K562 (cell line): ENCODE results near the gene USP5. TPM values are rescaled to one million over a fixed set of nuclear protein-coding genes. Genes with fewer than 3 reads are reported as not detected.

Experiments
- ASH1L ChIP-seq: fragments of 450-650 bp; IDR thresholded peaks from 2 replicates; pipeline ENCODE4 v1.6.1; 2018; ENCODE audit warnings: borderline replicate concordance, mild to moderate bottlenecking, low read depth; ENCODE audit not compliant: partially characterized antibody
- CREM ChIP-seq: IDR thresholded peaks from 2 replicates; pipeline ENCODE4 v1.6.1; 2014; ENCODE audit warnings: antibody characterized with exemption, low read depth
- FOS ChIP-seq: IDR thresholded peaks from 3 replicates; pipeline ENCODE4 v1.6.1; 2011; ENCODE audit not compliant: insufficient read length; ENCODE audit errors: extremely low read depth
- GATAD2A ChIP-seq: fragments of 450-650 bp; IDR thresholded peaks from 2 replicates; pipeline ENCODE4 v1.6.1; 2017
- GTF2E2 ChIP-seq: fragments of 200-800 bp; sonication (Bioruptor generic); IDR thresholded peaks from 2 replicates; pipeline ENCODE4 v1.6.1; 2016; ENCODE audit warnings: missing genetic modification characterization, missing compliant biosample characterization
- MBD2 ChIP-seq: sonication (generic); IDR thresholded peaks from 2 replicates; pipeline ENCODE4 v1.6.1; 2016; ENCODE audit warnings: low read depth, borderline replicate concordance
- MYC ChIP-seq, 2 experiments: fragments of 250-450 bp in 1 of 2; sonication (Bioruptor Pico) in 1 of 2; IDR thresholded peaks; 2 replicates each; pipeline versions ENCODE4 v1.5.1 to v1.6.1; 2012 to 2021; ENCODE audit warnings: low read depth in 2 of 2, borderline replicate concordance in 1 of 2, improper control_type of control experiment in 1 of 2, low read length in 1 of 2, mild to moderate bottlenecking in 1 of 2, moderate library complexity in 1 of 2
- POLR2AphosphoS5 ChIP-seq: IDR thresholded peaks from 2 replicates; pipeline ENCODE4 v1.6.1; 2011; ENCODE audit warnings: mild to moderate bottlenecking, low read depth, low read length, moderate library complexity; ENCODE audit not compliant: control insufficient read depth, insufficient read depth
- SIN3A ChIP-seq, 2 experiments: fragments of 150-350 bp in 1 of 2; IDR thresholded peaks; 2 replicates each; pipeline ENCODE4 v1.6.1; 2011 to 2016; ENCODE audit warnings: borderline replicate concordance in 2 of 2, low read depth in 2 of 2, low read length in 2 of 2, mild to moderate bottlenecking in 2 of 2, moderate library complexity in 2 of 2; ENCODE audit not compliant: control insufficient read depth in 1 of 2
- TAF1 ChIP-seq: IDR thresholded peaks from 2 replicates; pipeline ENCODE4 v1.6.1; 2011; ENCODE audit warnings: mild to moderate bottlenecking, low read length, moderate library complexity; ENCODE audit not compliant: insufficient read depth, control insufficient read depth, severe bottlenecking; ENCODE audit errors: extremely low read depth
- TAF7 ChIP-seq: fragments of 450-650 bp; IDR thresholded peaks from 2 replicates; pipeline ENCODE4 v1.6.1; 2016; ENCODE audit warnings: missing genetic modification characterization, missing compliant biosample characterization
- ZC3H4 ChIP-seq: sonication (generic); formaldehyde crosslinking; IDR thresholded peaks from 2 replicates; pipeline ENCODE4 v1.9.0; 2021; ENCODE audit warnings: missing genetic modification reagents, borderline replicate concordance
- ZFX ChIP-seq: sonication (generic); formaldehyde crosslinking; IDR thresholded peaks from 2 replicates; pipeline ENCODE4 v1.8.0; 2022; ENCODE audit warnings: mild to moderate bottlenecking, missing genetic modification reagents, moderate library complexity
- polyA plus RNA-seq, 8 experiments: library from polyadenylated mRNA; depleted of rRNA in 4 of 8; stranded (reverse) in 5 of 8; unstranded in 3 of 8; fragments of >200 nt; fragmentation: Nextera tagmentation in 2 of 8; fragmentation: Illumina TruSeq in 1 of 8; extraction: Ambion mirVana in 2 of 8; extraction: Trizol in 1 of 8; gene quantifications; 2 replicates each; pipeline versions ENCODE4 v1.2.1 to v1.2.3, GENCODE V29; 2011 to 2014; ENCODE audit warnings: inconsistent platforms in 1 of 8, missing spikeins in 1 of 8
- total RNA-seq, 7 experiments: library from RNA; depleted of rRNA in 6 of 7; stranded (reverse); fragments of >200 nt in 6 of 7; fragmentation: Illumina TruSeq in 2 of 7; extraction: Trizol in 2 of 7; gene quantifications; 2 replicates each; pipeline versions ENCODE4 v1.2.1 to v1.2.3, GENCODE V29; 2011 to 2021; ENCODE audit warnings: low replicate concordance in 1 of 7
- TF ChIP-seq, protein P1 (sequence below): fragments of 450-650 bp; IDR thresholded peaks from 2 replicates; pipeline ENCODE4 v1.6.1; 2016
- TF ChIP-seq, protein P2 (sequence below), 2 experiments: fragments of 150-350 bp in 1 of 2; IDR thresholded peaks; 2 replicates each; pipeline ENCODE4 v1.6.1; 2012 to 2016; ENCODE audit warnings: low read depth in 2 of 2, low read length in 2 of 2, mild to moderate bottlenecking in 1 of 2, moderate library complexity in 1 of 2
- TF ChIP-seq, protein P3 (sequence below): IDR thresholded peaks from 3 replicates; pipeline ENCODE4 v1.6.1; 2011; ENCODE audit warnings: borderline replicate concordance, mild to moderate bottlenecking; ENCODE audit not compliant: insufficient read length, insufficient read depth
- TF ChIP-seq, protein P4 (sequence below), 2 experiments: IDR thresholded peaks; 2 replicates each; pipeline ENCODE4 v1.6.1; 2011; ENCODE audit warnings: borderline replicate concordance in 1 of 2, control low read depth in 1 of 2, low read depth in 1 of 2, low read length in 1 of 2, mild to moderate bottlenecking in 1 of 2, mixed read lengths in 1 of 2, moderate library complexity in 1 of 2; ENCODE audit not compliant: insufficient read depth in 1 of 2, insufficient read length in 1 of 2, poor library complexity in 1 of 2, severe bottlenecking in 1 of 2; ENCODE audit errors: extremely low read depth in 1 of 2

Gene USP5
- total and polyA plus RNA-seq, 9 of the 15 experiments (the other 6 are each of a cell fraction or from before 2014, with no cell fraction given), result 1.4 to 107 (median 48.6) TPM

DNA sequence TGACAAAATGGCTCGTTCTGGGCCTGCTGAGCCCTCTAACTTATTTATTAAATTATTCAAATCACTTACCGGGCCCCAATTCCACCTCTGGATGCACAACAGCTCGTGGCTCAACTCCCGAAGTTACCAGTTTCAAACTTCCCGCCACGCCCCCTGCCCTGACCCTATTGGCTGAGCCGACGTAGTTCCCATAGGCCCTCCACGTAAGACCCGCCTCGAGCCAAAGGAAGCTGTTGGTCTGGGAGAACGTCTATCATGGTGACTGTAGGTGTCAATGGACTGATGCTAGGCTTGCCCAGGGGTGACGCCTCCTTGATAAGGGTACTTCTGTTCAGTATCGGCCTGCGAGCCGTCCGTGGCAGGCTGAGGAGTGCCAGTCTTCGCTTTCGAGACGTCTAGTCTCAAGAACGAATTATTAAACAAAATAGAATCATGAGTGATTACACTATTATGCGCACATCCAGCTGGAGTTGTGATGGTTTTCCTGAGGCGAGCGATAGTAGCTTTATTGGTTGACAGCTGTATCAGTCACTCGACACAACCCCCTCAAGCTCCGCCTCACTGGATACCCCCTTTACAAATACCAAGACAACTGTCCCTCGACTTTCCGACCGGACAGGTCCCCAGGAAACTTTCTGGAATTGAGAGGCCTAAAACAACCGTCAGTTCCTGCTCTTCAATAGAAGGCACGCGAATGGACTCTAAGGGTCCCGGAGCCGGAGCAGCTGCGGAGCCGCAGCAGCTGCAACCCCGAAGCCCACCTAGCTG, 613 bp upstream of the USP5 start, which contains the start of gene CDCA3 (continued):
- 0 out of 2 replicates have a peak, but pooled peaks have one; percentile 29 for TF ChIP-seq ZFX (CRISPR knock-in tag)
- TF ChIP-seq, protein P1, sequence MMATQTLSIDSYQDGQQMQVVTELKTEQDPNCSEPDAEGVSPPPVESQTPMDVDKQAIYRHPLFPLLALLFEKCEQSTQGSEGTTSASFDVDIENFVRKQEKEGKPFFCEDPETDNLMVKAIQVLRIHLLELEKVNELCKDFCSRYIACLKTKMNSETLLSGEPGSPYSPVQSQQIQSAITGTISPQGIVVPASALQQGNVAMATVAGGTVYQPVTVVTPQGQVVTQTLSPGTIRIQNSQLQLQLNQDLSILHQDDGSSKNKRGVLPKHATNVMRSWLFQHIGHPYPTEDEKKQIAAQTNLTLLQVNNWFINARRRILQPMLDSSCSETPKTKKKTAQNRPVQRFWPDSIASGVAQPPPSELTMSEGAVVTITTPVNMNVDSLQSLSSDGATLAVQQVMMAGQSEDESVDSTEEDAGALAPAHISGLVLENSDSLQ, result peak; percentile 99
- no peak for TF ChIP-seq GATAD2A
- TF ChIP-seq TAF1, result peak; percentile 23
- TF ChIP-seq CREM, result peak; percentile 91
- TF ChIP-seq, protein P2, sequence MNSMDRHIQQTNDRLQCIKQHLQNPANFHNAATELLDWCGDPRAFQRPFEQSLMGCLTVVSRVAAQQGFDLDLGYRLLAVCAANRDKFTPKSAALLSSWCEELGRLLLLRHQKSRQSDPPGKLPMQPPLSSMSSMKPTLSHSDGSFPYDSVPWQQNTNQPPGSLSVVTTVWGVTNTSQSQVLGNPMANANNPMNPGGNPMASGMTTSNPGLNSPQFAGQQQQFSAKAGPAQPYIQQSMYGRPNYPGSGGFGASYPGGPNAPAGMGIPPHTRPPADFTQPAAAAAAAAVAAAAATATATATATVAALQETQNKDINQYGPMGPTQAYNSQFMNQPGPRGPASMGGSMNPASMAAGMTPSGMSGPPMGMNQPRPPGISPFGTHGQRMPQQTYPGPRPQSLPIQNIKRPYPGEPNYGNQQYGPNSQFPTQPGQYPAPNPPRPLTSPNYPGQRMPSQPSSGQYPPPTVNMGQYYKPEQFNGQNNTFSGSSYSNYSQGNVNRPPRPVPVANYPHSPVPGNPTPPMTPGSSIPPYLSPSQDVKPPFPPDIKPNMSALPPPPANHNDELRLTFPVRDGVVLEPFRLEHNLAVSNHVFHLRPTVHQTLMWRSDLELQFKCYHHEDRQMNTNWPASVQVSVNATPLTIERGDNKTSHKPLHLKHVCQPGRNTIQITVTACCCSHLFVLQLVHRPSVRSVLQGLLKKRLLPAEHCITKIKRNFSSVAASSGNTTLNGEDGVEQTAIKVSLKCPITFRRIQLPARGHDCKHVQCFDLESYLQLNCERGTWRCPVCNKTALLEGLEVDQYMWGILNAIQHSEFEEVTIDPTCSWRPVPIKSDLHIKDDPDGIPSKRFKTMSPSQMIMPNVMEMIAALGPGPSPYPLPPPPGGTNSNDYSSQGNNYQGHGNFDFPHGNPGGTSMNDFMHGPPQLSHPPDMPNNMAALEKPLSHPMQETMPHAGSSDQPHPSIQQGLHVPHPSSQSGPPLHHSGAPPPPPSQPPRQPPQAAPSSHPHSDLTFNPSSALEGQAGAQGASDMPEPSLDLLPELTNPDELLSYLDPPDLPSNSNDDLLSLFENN (IDR thresholded peaks at IDR 0.05; ENCODE audit: low read depth in 2 of 2, low read length in 2 of 2), result 0 out of 4 replicates have a peak, but pooled peaks of 1 of the 2 experiments have one; percentile 12
- TF ChIP-seq TAF7 (tag), result 0 out of 2 replicates have a peak, but pooled peaks have one; percentile 24
- peak; percentile 74; the same call in 1 of the 2 replicates for TF ChIP-seq MYC (IDR thresholded peaks at IDR 0.05; ENCODE audit: low read depth, low read length)
- no peak for TF ChIP-seq MYC (CRISPR knock-in tag; IDR thresholded peaks at IDR 0.05; ENCODE audit: borderline replicate concordance, low read depth)
- no peak for TF ChIP-seq GTF2E2 (tag)
- TF ChIP-seq POLR2AphosphoS5, result peak; percentile 31; the same call in 1 of the 2 replicates
- TF ChIP-seq SIN3A (IDR thresholded peaks at IDR 0.05; ENCODE audit: borderline replicate concordance in 2 of 2, control insufficient read depth in 1 of 2, low read depth in 2 of 2, low read length in 2 of 2), result peak; percentile 86 to 92; a peak in 3 of 4 replicates
- peak; percentile 97 for TF ChIP-seq FOS
- no peak for TF ChIP-seq ZC3H4 (CRISPR knock-in tag)
- peak; percentile 94 for TF ChIP-seq MBD2
- TF ChIP-seq, protein P3, sequence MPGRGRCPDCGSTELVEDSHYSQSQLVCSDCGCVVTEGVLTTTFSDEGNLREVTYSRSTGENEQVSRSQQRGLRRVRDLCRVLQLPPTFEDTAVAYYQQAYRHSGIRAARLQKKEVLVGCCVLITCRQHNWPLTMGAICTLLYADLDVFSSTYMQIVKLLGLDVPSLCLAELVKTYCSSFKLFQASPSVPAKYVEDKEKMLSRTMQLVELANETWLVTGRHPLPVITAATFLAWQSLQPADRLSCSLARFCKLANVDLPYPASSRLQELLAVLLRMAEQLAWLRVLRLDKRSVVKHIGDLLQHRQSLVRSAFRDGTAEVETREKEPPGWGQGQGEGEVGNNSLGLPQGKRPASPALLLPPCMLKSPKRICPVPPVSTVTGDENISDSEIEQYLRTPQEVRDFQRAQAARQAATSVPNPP, result no peak
- TF ChIP-seq ASH1L, result peak; percentile 91
- TF ChIP-seq, protein P4, sequence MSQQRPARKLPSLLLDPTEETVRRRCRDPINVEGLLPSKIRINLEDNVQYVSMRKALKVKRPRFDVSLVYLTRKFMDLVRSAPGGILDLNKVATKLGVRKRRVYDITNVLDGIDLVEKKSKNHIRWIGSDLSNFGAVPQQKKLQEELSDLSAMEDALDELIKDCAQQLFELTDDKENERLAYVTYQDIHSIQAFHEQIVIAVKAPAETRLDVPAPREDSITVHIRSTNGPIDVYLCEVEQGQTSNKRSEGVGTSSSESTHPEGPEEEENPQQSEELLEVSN (IDR thresholded peaks at IDR 0.05; ENCODE audit: borderline replicate concordance in 1 of 2, extremely low read depth in 1 of 2, insufficient read depth in 1 of 2, insufficient read length in 1 of 2, low read depth in 1 of 2, low read length in 1 of 2, poor library complexity in 1 of 2, severe bottlenecking in 1 of 2), result peak; percentile 70 to 95
